GM23248 (cell line): ENCODE data around the gene KNSTRN.

Experiments
- EZH2 ChIP-seq: fragments of 200-600 bp; sonication (generic); IDR thresholded peaks from 2 replicates; pipeline ENCODE4 v1.6.1; 2018; ENCODE audit warnings: antibody characterized with exemption, mild to moderate bottlenecking; ENCODE audit not compliant: insufficient read depth, poor library complexity, severe bottlenecking
- EZH2phosphoT487 ChIP-seq: fragments of 200-600 bp; sonication (generic); IDR thresholded peaks from 2 replicates; pipeline ENCODE4 v1.6.1; 2018; ENCODE audit warnings: antibody characterized with exemption, moderate library complexity, mild to moderate bottlenecking, low read depth; ENCODE audit not compliant: insufficient read depth

- no peak for TF ChIP-seq EZH2
- TF ChIP-seq EZH2phosphoT487 = no peak
Measured at GRCh38 chr15:40366457-40367370, 15.8 kb upstream of the KNSTRN start.
